Gastroesophageal sphincter (tissue), 4 donors: ENCODE data around the gene CDNF. TPM values are rescaled to one million over a fixed set of nuclear protein-coding genes. Genes with fewer than 3 reads are reported as not detected.

ENCODE experiments used
- ATAC-seq: fragments of 150-250 bp; one replicate; pipeline ENCODE4 v1.9.1; 2016; ENCODE audit warnings: mild to moderate bottlenecking, moderate library complexity
- H3K27ac ChIP-seq, 4 donors: fragments of 200-600 bp; sonication (generic) in 3 of 4; 1 replicate in 3 of 4; 2 replicates in 1 of 4; pipeline ENCODE4 v1.5.1; 2016 to 2019
- H3K27me3 ChIP-seq: fragments of 200-600 bp; sonication (generic); one replicate; pipeline ENCODE4 v1.5.1; 2019
- H3K36me3 ChIP-seq, 2 donors: fragments of 200-600 bp; sonication (generic); one replicate each; pipeline ENCODE4 v1.5.1; 2019; ENCODE audit warnings: control low read depth in 1 of 2
- H3K4me1 ChIP-seq, 3 donors: fragments of 200-600 bp; sonication (generic); 1 replicate in 2 of 3; 2 replicates in 1 of 3; pipeline ENCODE4 v1.5.1; 2016 to 2019; ENCODE audit warnings: control low read depth in 2 of 3
- H3K4me3 ChIP-seq, 2 donors: fragments of 200-600 bp; sonication (generic); one replicate each; pipeline ENCODE4 v1.5.1; 2019; ENCODE audit warnings: mild to moderate bottlenecking in 1 of 2, moderate library complexity in 1 of 2
- H3K9me3 ChIP-seq, 3 donors: fragments of 200-600 bp; sonication (generic); one replicate each; pipeline ENCODE4 v1.5.1; 2017 to 2019; ENCODE audit warnings: control low read depth in 2 of 3
- EP300 ChIP-seq: sonication (generic); formaldehyde crosslinking; IDR thresholded peaks from one replicate; pipeline ENCODE4 v1.6.1; 2017; ENCODE audit warnings: antibody characterized with exemption, mild to moderate bottlenecking
- POLR2A ChIP-seq, 2 donors: fragments of 450-650 bp; IDR thresholded peaks; one replicate each; pipeline ENCODE4 v1.6.1; 2017; ENCODE audit warnings: antibody characterized with exemption in 2 of 2, mild to moderate bottlenecking in 2 of 2, moderate library complexity in 1 of 2
- POLR2AphosphoS5 ChIP-seq: sonication (generic); formaldehyde crosslinking; IDR thresholded peaks from one replicate; pipeline ENCODE4 v1.6.1; 2017; ENCODE audit warnings: antibody characterized with exemption
- WGBS, 2 donors: methylation state at CpG; one replicate each; pipeline ENCODE4 v1.1.5; 2018; ENCODE audit warnings: low coverage in 1 of 2; 5-methylcytosine and 5-hydroxymethylcytosine counted together
- total RNA-seq, 4 donors: library from RNA; depleted of rRNA; stranded (reverse); fragments of >200 nt; gene quantifications; one replicate each; pipeline ENCODE4 v1.1.0, GENCODE V29; 2016
- TF ChIP-seq, protein P1 (sequence below), 4 experiments: fragments of 200-600 bp in 2 of 4; fragments of 450-650 bp in 2 of 4; sonication (generic) in 1 of 4; IDR thresholded peaks; one replicate each; pipeline ENCODE4 v1.5.1; 2017 to 2019; ENCODE audit warnings: antibody characterized with exemption in 4 of 4, mild to moderate bottlenecking in 2 of 4, moderate library complexity in 2 of 4

Gene CDNF
- total RNA-seq, 4 donors from 2014 or later: 0.81 to 6.7 (median 2.3) TPM; not detected in 1

DNA sequence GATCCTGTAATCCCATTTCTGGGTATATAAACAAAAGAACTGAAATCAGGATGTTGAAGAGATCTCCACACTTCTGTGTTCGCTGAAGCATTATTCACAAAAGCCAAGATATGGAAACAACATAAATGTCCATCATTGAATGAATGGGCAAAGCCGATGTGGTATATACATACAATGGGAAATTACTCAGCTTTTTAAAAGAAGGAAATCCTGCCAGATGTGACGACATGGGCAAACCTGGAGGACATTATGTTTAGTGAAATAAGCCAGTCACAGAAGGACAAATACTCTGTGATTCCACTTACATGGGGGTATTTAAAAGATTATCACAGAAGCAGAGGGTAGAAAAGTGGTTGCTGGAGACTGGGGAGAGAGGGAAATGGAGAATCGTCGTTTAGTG, 39.2 kb downstream of the CDNF start:
- TF ChIP-seq POLR2A (IDR thresholded peaks at IDR 0.05) (no peak), POLR2AphosphoS5 (no peak), EP300 (no peak)
- TF ChIP-seq, protein P1, sequence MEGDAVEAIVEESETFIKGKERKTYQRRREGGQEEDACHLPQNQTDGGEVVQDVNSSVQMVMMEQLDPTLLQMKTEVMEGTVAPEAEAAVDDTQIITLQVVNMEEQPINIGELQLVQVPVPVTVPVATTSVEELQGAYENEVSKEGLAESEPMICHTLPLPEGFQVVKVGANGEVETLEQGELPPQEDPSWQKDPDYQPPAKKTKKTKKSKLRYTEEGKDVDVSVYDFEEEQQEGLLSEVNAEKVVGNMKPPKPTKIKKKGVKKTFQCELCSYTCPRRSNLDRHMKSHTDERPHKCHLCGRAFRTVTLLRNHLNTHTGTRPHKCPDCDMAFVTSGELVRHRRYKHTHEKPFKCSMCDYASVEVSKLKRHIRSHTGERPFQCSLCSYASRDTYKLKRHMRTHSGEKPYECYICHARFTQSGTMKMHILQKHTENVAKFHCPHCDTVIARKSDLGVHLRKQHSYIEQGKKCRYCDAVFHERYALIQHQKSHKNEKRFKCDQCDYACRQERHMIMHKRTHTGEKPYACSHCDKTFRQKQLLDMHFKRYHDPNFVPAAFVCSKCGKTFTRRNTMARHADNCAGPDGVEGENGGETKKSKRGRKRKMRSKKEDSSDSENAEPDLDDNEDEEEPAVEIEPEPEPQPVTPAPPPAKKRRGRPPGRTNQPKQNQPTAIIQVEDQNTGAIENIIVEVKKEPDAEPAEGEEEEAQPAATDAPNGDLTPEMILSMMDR (IDR thresholded peaks at IDR 0.05): no peak
- Histone ChIP-seq H3K27me3 (no peaks in the 10 kb centered on the region), H3K4me3 (no peak overlapping the region), H3K4me1 (no peaks in the 10 kb centered on the region), H3K9me3 (no peaks in the 10 kb centered on the region), H3K36me3 (no peaks in the 10 kb centered on the region), H3K27ac (no peak overlapping the region)
- WGBS, 2 donors: 35 to 62% methylated on average over 5 of the region's 5 CpGs
- ATAC-seq: no peak

DNA sequence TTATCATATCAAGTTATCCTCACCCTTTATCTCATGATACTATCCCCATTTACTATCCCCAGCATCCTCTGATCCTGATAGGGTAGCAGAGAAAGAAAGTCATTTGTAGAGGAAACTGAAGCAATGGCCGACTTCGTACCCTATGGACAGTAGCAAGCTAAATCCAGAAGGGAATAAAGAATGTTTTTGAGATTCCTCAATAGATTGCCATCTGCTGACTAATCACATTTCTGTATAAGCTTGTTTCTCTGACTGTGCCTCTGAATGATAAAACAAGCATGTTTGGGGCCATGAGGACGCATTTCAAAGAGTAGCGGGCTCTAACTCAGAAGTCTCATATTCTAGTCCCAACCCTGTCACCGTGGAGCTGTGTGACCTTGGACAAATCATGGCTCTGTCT, 49.9 kb downstream of the CDNF start:
- Histone ChIP-seq H3K4me3 (no peak overlapping the region), H3K27ac (no peak overlapping the region), H3K4me1 (no peaks in the 10 kb centered on the region), H3K9me3 (no peaks in the 10 kb centered on the region), H3K27me3 (no peaks in the 10 kb centered on the region), H3K36me3 (no peaks in the 10 kb centered on the region)
- no peak for ATAC-seq
- no peak for TF ChIP-seq EP300
- no peak for TF ChIP-seq POLR2AphosphoS5
- TF ChIP-seq, protein P1 (IDR thresholded peaks at IDR 0.05): no peak
- TF ChIP-seq POLR2A (IDR thresholded peaks at IDR 0.05): no peak
- WGBS, 2 donors: 83% methylated on average over 3 to 5 of the region's 5 CpGs

DNA sequence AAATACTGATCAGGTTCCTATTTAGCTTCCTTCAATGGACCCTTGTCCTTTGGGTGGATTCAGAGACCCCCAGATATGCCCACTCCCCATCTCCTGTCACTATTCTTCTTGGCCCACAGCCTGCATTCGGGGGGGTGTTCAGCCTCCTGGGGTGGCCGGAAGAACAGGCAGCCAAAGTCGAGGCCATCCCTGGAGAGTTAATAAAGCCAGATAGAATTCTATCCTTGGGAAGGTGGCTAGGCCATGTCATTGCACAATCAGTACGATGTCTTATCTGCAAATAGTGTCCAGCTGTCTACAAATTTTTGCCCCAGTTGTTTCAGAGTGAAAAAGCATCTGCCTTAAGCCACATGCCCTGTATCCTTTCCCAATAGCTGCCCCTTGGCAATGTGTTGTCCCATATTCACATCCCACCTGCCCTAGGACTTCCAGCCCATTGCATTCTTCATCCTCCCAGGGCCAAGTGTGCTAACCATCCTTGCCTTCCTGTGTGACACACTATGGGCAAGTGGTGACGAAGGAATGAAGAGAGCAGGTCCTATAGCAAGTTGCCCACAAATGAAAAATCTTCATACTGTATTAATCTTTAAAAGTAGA, 53.3 kb downstream of the CDNF start:
- TF ChIP-seq POLR2AphosphoS5: no peak
- no peak overlapping the region for H3K4me3 ChIP-seq
- no peak for ATAC-seq
- H3K4me1 ChIP-seq: peaks cover 0 to 3% (median 0%) of the 10 kb centered on the region in 3 donors
- H3K36me3 ChIP-seq: no peaks in the 10 kb centered on the region
- no peaks in the 10 kb centered on the region for H3K9me3 ChIP-seq
- no peaks in the 10 kb centered on the region for H3K27me3 ChIP-seq
- WGBS, 2 donors: 83 to 100% methylated on average over 1 to 4 of the region's 5 CpGs
- no peak overlapping the region for H3K27ac ChIP-seq

DNA sequence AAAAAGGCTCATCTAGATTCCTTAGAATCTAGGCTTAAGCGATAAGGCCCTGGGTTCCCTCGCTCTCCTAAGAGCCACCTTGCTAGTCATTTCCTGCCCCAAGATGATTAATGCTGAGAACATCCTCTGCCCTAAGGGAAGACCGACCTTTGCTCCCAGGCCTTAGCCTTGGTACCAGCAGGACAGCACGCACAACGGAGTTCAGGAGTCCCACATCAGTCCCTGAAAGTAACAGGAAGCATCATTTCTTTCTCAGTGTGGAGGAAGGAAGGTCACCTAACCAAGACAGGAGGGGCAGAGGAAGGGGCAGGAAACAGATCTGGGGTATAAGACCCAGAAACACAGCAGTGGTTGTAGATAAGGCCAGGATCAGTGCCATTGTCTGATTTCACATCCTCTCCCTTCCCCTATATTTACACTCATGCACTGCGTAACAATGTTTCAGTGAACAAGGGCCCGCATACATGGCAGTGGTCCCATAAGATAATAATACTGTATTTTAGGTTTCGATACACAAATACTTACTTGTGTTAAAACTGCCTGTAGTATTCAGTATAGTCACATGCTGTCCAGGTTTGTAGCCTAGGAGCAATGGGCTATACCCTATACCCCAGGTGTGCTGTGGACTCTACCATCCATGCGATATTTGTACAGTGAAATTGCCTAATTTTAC, 55.0 kb downstream of the CDNF start:
- Histone ChIP-seq H3K4me3 (no peak overlapping the region), H3K36me3 (no peaks in the 10 kb centered on the region), H3K27me3 (no peaks in the 10 kb centered on the region), H3K4me1 (peaks cover 0 to 9% (median 0%) of the 10 kb centered on the region in 3 donors), H3K9me3 (no peaks in the 10 kb centered on the region), H3K27ac (no peak overlapping the region)
- WGBS, 2 donors: 55 to 82% methylated on average over 3 to 5 of the region's 9 CpGs
- TF ChIP-seq POLR2A (IDR thresholded peaks at IDR 0.05): no peak
- TF ChIP-seq POLR2AphosphoS5: peak; percentile 58
- peak; percentile 61 for ATAC-seq

DNA sequence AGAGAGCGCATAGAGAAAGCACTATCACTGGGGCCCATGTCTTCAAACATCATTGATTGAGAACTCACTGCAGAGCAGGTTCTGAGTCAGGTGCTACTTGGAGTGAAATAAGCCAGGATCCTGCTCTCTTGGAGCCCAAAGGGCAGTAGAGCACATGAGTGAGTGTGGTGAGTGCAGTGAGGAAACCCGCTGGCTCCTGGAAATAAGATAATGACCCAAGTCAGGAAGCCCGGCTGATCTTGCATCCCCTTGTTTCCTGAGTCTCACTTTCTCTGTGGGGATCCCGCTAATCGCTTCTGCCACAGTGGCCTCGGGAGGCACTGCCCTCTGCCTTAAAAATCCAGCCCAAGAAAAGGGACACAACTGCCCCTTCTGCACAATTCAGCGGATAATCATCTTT, 56.1 kb downstream of the CDNF start:
- H3K27ac ChIP-seq: no peak overlapping the region
- no peak for TF ChIP-seq POLR2AphosphoS5
- no peak for TF ChIP-seq EP300
- TF ChIP-seq, protein P1 (IDR thresholded peaks at IDR 0.05): no peak
- TF ChIP-seq POLR2A (IDR thresholded peaks at IDR 0.05): no peak
- H3K4me1 ChIP-seq: peaks cover 0 to 9% (median 0%) of the 10 kb centered on the region in 3 donors
- no peaks in the 10 kb centered on the region for H3K9me3 ChIP-seq
- no peaks in the 10 kb centered on the region for H3K36me3 ChIP-seq
- no peak overlapping the region for H3K4me3 ChIP-seq
- 61 to 64% methylated on average over 2 to 5 of the region's 7 CpGs for WGBS, 2 donors
- no peaks in the 10 kb centered on the region for H3K27me3 ChIP-seq
- ATAC-seq: no peak
